Activated CD4-positive, alpha-beta T cell treated with anti-CD3 and anti-CD28 coated beads for 4 hours (primary cell): ENCODE data around the gene DAPK1.

Experiments used
- DNase-seq, 2 donors: peaks; one replicate each; pipeline ENCODE4 v3.0.0-alpha.2; 2020

DAPK1 gene

GRCh38 chr9:87497604-87498045 is at the start of gene DAPK1:
Gene DAPK1, plus strand, starts transcription at chr9:87497867. Its CDS starts 1,211 bp downstream, at chr9:87499078.
- DNase-seq: no peak

GRCh38 chr9:87451149-87451548 is 46.5 kb upstream of the DAPK1 start:
- no peak for DNase-seq

GRCh38 chr9:87455407-87455806 is 42.3 kb upstream of the DAPK1 start:
- DNase-seq: no peak

GRCh38 chr9:87461256-87461655 is 36.4 kb upstream of the DAPK1 start:
- no peak for DNase-seq

- DNase-seq: no peak
These were observed 33.3 kb upstream of the DAPK1 start for GRCh38 chr9:87464110-87464991.

- DNase-seq: no peak
These were observed 32.7 kb upstream of the DAPK1 start for GRCh38 chr9:87464992-87465378.

GRCh38 chr9:87465816-87466215 is 31.9 kb upstream of the DAPK1 start:
- DNase-seq: no peak

- no peak for DNase-seq
These were observed 30.5 kb upstream of the DAPK1 start for GRCh38 chr9:87467187-87467586.

- DNase-seq: no peak
These were observed 27.7 kb upstream of the DAPK1 start for GRCh38 chr9:87469793-87470465.

GRCh38 chr9:87471746-87472145 is 25.9 kb upstream of the DAPK1 start:
- DNase-seq: no peak

GRCh38 chr9:87475463-87475862 is 22.2 kb upstream of the DAPK1 start:
- no peak for DNase-seq

GRCh38 chr9:87478226-87478992 is 19.3 kb upstream of the DAPK1 start:
- no peak for DNase-seq

GRCh38 chr9:87479801-87480201 is 17.9 kb upstream of the DAPK1 start:
- DNase-seq: no peak

GRCh38 chr9:87481890-87482855 is 15.5 kb upstream of the DAPK1 start:
- DNase-seq: no peak

GRCh38 chr9:87490225-87490624 is 7.4 kb upstream of the DAPK1 start:
- DNase-seq: no peak

- DNase-seq: no peak
These were observed 6.8 kb upstream of the DAPK1 start for GRCh38 chr9:87490907-87491306.

- DNase-seq: no peak
These were observed 6.1 kb upstream of the DAPK1 start for GRCh38 chr9:87491523-87491922.

GRCh38 chr9:87492642-87493041 is 5.0 kb upstream of the DAPK1 start:
- no peak for DNase-seq

GRCh38 chr9:87494970-87495471 is 2.6 kb upstream of the DAPK1 start:
- no peak for DNase-seq

GRCh38 chr9:87497080-87497603 is 525 bp upstream of the DAPK1 start:
- DNase-seq: no peak

GRCh38 chr9:87498046-87498810 is 561 bp downstream of the DAPK1 start:
- no peak for DNase-seq
